IMR-90 (cell line): ENCODE results near the gene PELI3. TPM values are rescaled to one million over a fixed set of nuclear protein-coding genes. Genes with fewer than 3 reads are reported as not detected.

Source experiments
- ATAC-seq: fragments of 200-7000 bp; cut with Tn5 transposase; 2 replicates; pipeline ENCODE4 v1.9.1; 2020; ENCODE audit warnings: low read depth, mild to moderate bottlenecking, moderate library complexity
- BruUV-seq: library from RNA; stranded (reverse); fragments of 400-500 nt; replicated peaks from 2 replicates; lab custom pipeline; 2021; lab: Mats Ljungman, UMichigan
- CTCF ChIA-PET: fragments of 300-600 bp; formaldehyde crosslinking; extraction: SDS; loops from one replicate; lab custom pipeline; 2021; ENCODE audit warnings: antibody characterized with exemption; lab: Yijun Ruan, JAX
- POLR2A ChIA-PET: fragments of 300-600 bp; sonication (Branson Sonifier 250); formaldehyde crosslinking; loops from one replicate; lab custom pipeline; 2022; ENCODE audit warnings: antibody characterized with exemption; ENCODE audit not compliant: unreplicated experiment; lab: Charles Lee
- DNase-seq: peaks from one replicate; pipeline ENCODE4 v3.0.0; 2013
- H2AFZ ChIP-seq: replicated peaks from 2 replicates; pipeline ENCODE3; 2013; ENCODE audit warnings: low read length, mild to moderate bottlenecking; ENCODE audit not compliant: poor library complexity
- H2AK5ac ChIP-seq: 2 replicates; pipeline ENCODE4 v1.6.1; 2013; ENCODE audit warnings: low read depth, low read length, inconsistent platforms
- H2AK9ac ChIP-seq: replicated peaks from 2 replicates; pipeline ENCODE3; 2013; ENCODE audit warnings: mild to moderate bottlenecking, low read depth, low read length, moderate library complexity; ENCODE audit not compliant: poor library complexity
- H2BK120ac ChIP-seq: 2 replicates; pipeline ENCODE4 v1.6.1; 2013; ENCODE audit warnings: low read depth, low read length, inconsistent platforms
- H2BK15ac ChIP-seq: 3 replicates; pipeline ENCODE4 v1.6.1; 2013; ENCODE audit warnings: low read depth, low read length, inconsistent platforms
- H2BK20ac ChIP-seq: 2 replicates; pipeline ENCODE4 v1.6.1; 2013; ENCODE audit warnings: low read depth, mild to moderate bottlenecking, inconsistent platforms, low read length, moderate library complexity
- H2BK5ac ChIP-seq: 2 replicates; pipeline ENCODE4 v1.6.1; 2013; ENCODE audit warnings: mild to moderate bottlenecking, low read depth, low read length, inconsistent platforms; ENCODE audit not compliant: poor library complexity, severe bottlenecking
- H3K14ac ChIP-seq: replicated peaks from 2 replicates; pipeline ENCODE4 v1.6.1; 2013; ENCODE audit warnings: low read depth, low read length, inconsistent platforms
- H3K18ac ChIP-seq: 2 replicates; pipeline ENCODE4 v1.6.1; 2013; ENCODE audit warnings: low read depth, low read length, control low read depth
- H3K23ac ChIP-seq: 2 replicates; pipeline ENCODE4 v1.6.1; 2013; ENCODE audit warnings: low read depth, low read length, inconsistent platforms
- H3K27ac ChIP-seq: 2 replicates; pipeline ENCODE4 v1.5.1; 2013; ENCODE audit warnings: mild to moderate bottlenecking, control low read depth, low read length; ENCODE audit not compliant: insufficient read depth
- H3K27me3 ChIP-seq: 2 replicates; pipeline ENCODE4 v1.6.1; 2013; ENCODE audit warnings: low read length; ENCODE audit not compliant: control insufficient read depth, insufficient read depth
- H3K36me3 ChIP-seq: 2 replicates; pipeline ENCODE4 v1.6.1; 2013; ENCODE audit warnings: low read length, mixed read lengths; ENCODE audit not compliant: control insufficient read depth, insufficient read depth
- H3K4ac ChIP-seq: 2 replicates; pipeline ENCODE4 v1.6.1; 2013; ENCODE audit warnings: low read depth, low read length, inconsistent platforms
- H3K4me1 ChIP-seq: 2 replicates; pipeline ENCODE4 v1.6.1; 2013; ENCODE audit warnings: low read length, mixed read lengths; ENCODE audit not compliant: control insufficient read depth, insufficient read depth
- H3K4me2 ChIP-seq: 2 replicates; pipeline ENCODE4 v1.6.1; 2013; ENCODE audit warnings: low read depth, mild to moderate bottlenecking, control low read depth, low read length, moderate library complexity
- H3K4me3 ChIP-seq: 2 replicates; pipeline ENCODE4 v1.5.1; 2013; ENCODE audit warnings: low read depth, mild to moderate bottlenecking, control low read depth, low read length, moderate library complexity; ENCODE audit not compliant: insufficient read depth
- H3K56ac ChIP-seq: 2 replicates; pipeline ENCODE4 v1.6.1; 2013; ENCODE audit warnings: low read length, inconsistent platforms; ENCODE audit not compliant: insufficient read depth; ENCODE audit errors: extremely low read depth
- H3K79me1 ChIP-seq, 2 experiments: 2 replicates each; pipeline ENCODE4 v1.6.1; 2013; ENCODE audit warnings: low read length in 2 of 2, inconsistent platforms in 1 of 2, low read depth in 1 of 2
- H3K9ac ChIP-seq: 2 replicates; pipeline ENCODE4 v1.6.1; 2013; ENCODE audit warnings: low read depth, low read length, control low read depth
- H3K9me1 ChIP-seq: 2 replicates; pipeline ENCODE4 v1.6.1; 2013; ENCODE audit warnings: low read length, inconsistent platforms; ENCODE audit not compliant: insufficient read depth
- H3K9me3 ChIP-seq: 2 replicates; pipeline ENCODE4 v1.6.1; 2013; ENCODE audit warnings: low read length; ENCODE audit not compliant: control insufficient read depth, insufficient read depth
- H4K20me1 ChIP-seq: 2 replicates; pipeline ENCODE4 v1.6.1; 2013; ENCODE audit warnings: low read length, inconsistent platforms; ENCODE audit not compliant: insufficient read depth
- H4K5ac ChIP-seq: 2 replicates; pipeline ENCODE4 v1.6.1; 2013; ENCODE audit warnings: mild to moderate bottlenecking, low read depth, low read length, control low read depth
- H4K8ac ChIP-seq, 2 experiments: 2 replicates each; pipeline ENCODE4 v1.6.1; 2013; ENCODE audit warnings: low read depth in 2 of 2, low read length in 2 of 2, control low read depth in 1 of 2, inconsistent platforms in 1 of 2
- H4K91ac ChIP-seq: 2 replicates; pipeline ENCODE4 v1.6.1; 2013; ENCODE audit warnings: low read depth, low read length, inconsistent platforms; ENCODE audit not compliant: insufficient read depth
- BHLHE40 ChIP-seq: fragments of 150-350 bp; IDR thresholded peaks from 2 replicates; pipeline ENCODE4 v1.6.1; 2016; ENCODE audit warnings: mild to moderate bottlenecking, low read depth, low read length
- CHD1 ChIP-seq: IDR thresholded peaks from 2 replicates; pipeline ENCODE4 v1.6.1; 2012; ENCODE audit warnings: low read depth, low read length, improper control_type of control experiment
- CTCF ChIP-seq: conservative IDR thresholded peaks from 2 replicates; pipeline ENCODE4 v1.5.1; 2012; ENCODE audit warnings: mild to moderate bottlenecking, low read depth, low read length, improper control_type of control experiment
- FOS ChIP-seq: fragments of 150-350 bp; IDR thresholded peaks from 2 replicates; pipeline ENCODE4 v1.6.1; 2016; ENCODE audit warnings: low read depth, low read length
- MAFK ChIP-seq: IDR thresholded peaks from 2 replicates; pipeline ENCODE4 v1.6.1; 2012; ENCODE audit warnings: low read depth, low read length, improper control_type of control experiment
- MAZ ChIP-seq: IDR thresholded peaks from 2 replicates; pipeline ENCODE4 v1.6.1; 2012; ENCODE audit warnings: low read depth, mild to moderate bottlenecking, low read length, improper control_type of control experiment, moderate library complexity, borderline replicate concordance
- MXI1 ChIP-seq: IDR thresholded peaks from 2 replicates; pipeline ENCODE4 v1.6.1; 2012; ENCODE audit warnings: low read depth, mild to moderate bottlenecking, low read length, moderate library complexity, borderline replicate concordance
- NFE2L2 ChIP-seq: fragments of 150-350 bp; IDR thresholded peaks from 2 replicates; pipeline ENCODE4 v1.6.1; 2016; ENCODE audit warnings: low read depth, mild to moderate bottlenecking, low read length
- RAD21 ChIP-seq: IDR thresholded peaks from 2 replicates; pipeline ENCODE4 v1.6.1; 2012; ENCODE audit warnings: low read length, improper control_type of control experiment
- RCOR1 ChIP-seq: IDR thresholded peaks from 2 replicates; pipeline ENCODE4 v1.6.1; 2012; ENCODE audit warnings: mild to moderate bottlenecking, low read length, improper control_type of control experiment; ENCODE audit not compliant: insufficient replicate concordance
- RFX5 ChIP-seq: IDR thresholded peaks from 2 replicates; pipeline ENCODE4 v1.8.0; 2012; ENCODE audit warnings: low read depth, mild to moderate bottlenecking, low read length, moderate library complexity
- SMC3 ChIP-seq: fragments of 150-350 bp; IDR thresholded peaks from 2 replicates; pipeline ENCODE4 v1.6.1; 2016; ENCODE audit warnings: low read depth, mild to moderate bottlenecking, antibody characterized with exemption, low read length, moderate library complexity
- USF2 ChIP-seq: fragments of 150-350 bp; IDR thresholded peaks from 2 replicates; pipeline ENCODE4 v1.6.1; 2017; ENCODE audit warnings: mild to moderate bottlenecking, antibody characterized with exemption, low read length, low read depth
- WGBS, 2 experiments: methylation state at CpG; one replicate each; pipeline versions ENCODE4 v1.1.5 to v1.1.7; 2013; ENCODE audit warnings: missing lambda C conversion rate in 2 of 2; ENCODE audit not compliant: insufficient read length in 1 of 2; ENCODE audit errors: extremely low coverage in 2 of 2; 5-methylcytosine and 5-hydroxymethylcytosine counted together
- dilution Hi-C: fragments of 300-500 bp; cut with HindIII; formaldehyde crosslinking; loops from one replicate; pipeline ENCODE4 v1.14.3; 2018; ENCODE audit warnings: low sequenced_read_pairs; ENCODE audit not compliant: unreplicated experiment
- in situ Hi-C: fragments of 300-500 bp; cut with MboI; formaldehyde crosslinking; loops from 3 replicates; pipeline ENCODE4 v1.14.3; 2019; ENCODE audit warnings: low sequenced_read_pairs, inconsistent platforms, mixed read lengths
- intact Hi-C: fragments of 100-400 bp; cut with micrococcal nuclease; formaldehyde crosslinking; loops from 2 replicates; pipeline ENCODE4 v1.10.0; 2022
- polyA plus RNA-seq, 3 experiments: library from polyadenylated mRNA; depleted of rRNA; stranded (reverse); fragments of >200 nt; gene quantifications; 2 replicates each; pipeline ENCODE4 v1.2.3, GENCODE V29; 2012; ENCODE audit warnings: low replicate concordance in 1 of 3
- total RNA-seq: library from RNA; depleted of rRNA; stranded (reverse); fragments of >200 nt; gene quantifications from 2 replicates; pipeline ENCODE4 v1.2.3, GENCODE V29; 2012

Gene PELI3
- total and polyA plus RNA-seq, 2 of the 4 experiments (the other 2 are of a cell fraction) = 5.0 to 6.3 TPM

GRCh38 chr11:66524304-66525040 is 57.8 kb downstream of the PELI3 start:
- Histone ChIP-seq H3K79me1 (no peaks in the 10 kb centered on the region), H3K27me3 (no peaks in the 10 kb centered on the region), H2BK5ac (no peak overlapping the region), H3K9me1 (0 out of 2 replicates have a peak, but pooled peaks cover 3% of the 10 kb centered on the region), H4K20me1 (no peaks in the 10 kb centered on the region; the same call in 1 of the 2 replicates), H3K23ac (no peak overlapping the region), H3K4me2 (no peak overlapping the region), H4K8ac (no peak overlapping the region), H2BK20ac (no peak overlapping the region), H4K91ac (no peak overlapping the region), H3K9me3 (no peaks in the 10 kb centered on the region), H3K4me1 (no peaks in the 10 kb centered on the region), H3K27ac (no peak overlapping the region), H3K36me3 (peaks cover 28% of the 10 kb centered on the region), H3K18ac (no peak overlapping the region), H3K4me3 (no peak overlapping the region), H3K14ac (no peak overlapping the region), H4K5ac (no peak overlapping the region), H2AFZ (no peak overlapping the region), H2AK9ac (no peak overlapping the region), H3K56ac (no peak overlapping the region), H2BK15ac (no peak overlapping the region), H3K4ac (no peak overlapping the region), H2AK5ac (no peak overlapping the region), H3K9ac (no peak overlapping the region), H2BK120ac (no peak overlapping the region)
- BruUV-seq = no TSS peak
- no peak for TF ChIP-seq RCOR1
- no peak for TF ChIP-seq MAZ
- TF ChIP-seq FOS = no peak
- no peak for TF ChIP-seq CHD1
- TF ChIP-seq BHLHE40 = no peak
- no peak for TF ChIP-seq RAD21
- TF ChIP-seq CTCF = no peak
- TF ChIP-seq NFE2L2 = no peak
- no peak for TF ChIP-seq USF2
- no peak for TF ChIP-seq RFX5
- TF ChIP-seq MAFK = no peak
- TF ChIP-seq MXI1 = no peak
- TF ChIP-seq SMC3 = no peak
- ChIA-PET CTCF (no interaction called here), POLR2A (no interaction called here)
- DNase-seq (no peak), ATAC-seq (no peak)
- intact Hi-C loops = no loop called here
- in situ Hi-C loops = no loop called here
- dilution Hi-C loops = no loop called here
- WGBS, 2 experiments = no CpG with 5 or more reads among the region's 10 CpGs
